Stimulated activated naive B cell treated with anti-CD40 and anti-IgM and Interleukin-4, amounts not matched to agents 10 μg/mL and 1 μg/mL and 100 μg/mL, for 72 hours (primary cell): ENCODE results near the gene PLA2G2F.
A peak's percentile ranks its signal among the peaks of the same experiment; 100 is the strongest.

ENCODE experiments used
- ATAC-seq, 2 donors: fragments of 150-1000 bp; cut with Tn5 transposase; replicated peaks; 2 replicates each; pipeline ENCODE4 v1.10.0; 2021; ENCODE audit warnings: moderate library complexity in 1 of 2
- DNase-seq: peaks from one replicate; pipeline ENCODE4 v3.0.0; 2021
- H3K27ac Mint-ChIP-seq: one replicate; pipeline ENCODE4 v1.8.0; 2022; ENCODE audit warnings: mild to moderate bottlenecking, mixed read lengths
- H3K27me3 Mint-ChIP-seq, 2 donors: one replicate each; pipeline ENCODE4 v1.8.0; 2022; ENCODE audit warnings: mixed read lengths in 2 of 2
- H3K36me3 Mint-ChIP-seq, 2 donors: one replicate each; pipeline ENCODE4 v1.8.0; 2022; ENCODE audit warnings: mixed read lengths in 2 of 2, mild to moderate bottlenecking in 1 of 2
- H3K4me1 Mint-ChIP-seq, 2 donors: one replicate each; pipeline ENCODE4 v1.8.0; 2022; ENCODE audit warnings: mixed read lengths in 2 of 2, mild to moderate bottlenecking in 1 of 2
- H3K4me3 Mint-ChIP-seq, 2 donors: one replicate each; pipeline ENCODE4 v1.8.0; 2022; ENCODE audit warnings: mild to moderate bottlenecking in 2 of 2, mixed read lengths in 2 of 2, moderate library complexity in 1 of 2
- H3K9me3 Mint-ChIP-seq, 2 donors: one replicate each; pipeline ENCODE4 v1.8.0; 2022; ENCODE audit warnings: mixed read lengths in 2 of 2, mild to moderate bottlenecking in 1 of 2

PLA2G2F gene

DNA sequence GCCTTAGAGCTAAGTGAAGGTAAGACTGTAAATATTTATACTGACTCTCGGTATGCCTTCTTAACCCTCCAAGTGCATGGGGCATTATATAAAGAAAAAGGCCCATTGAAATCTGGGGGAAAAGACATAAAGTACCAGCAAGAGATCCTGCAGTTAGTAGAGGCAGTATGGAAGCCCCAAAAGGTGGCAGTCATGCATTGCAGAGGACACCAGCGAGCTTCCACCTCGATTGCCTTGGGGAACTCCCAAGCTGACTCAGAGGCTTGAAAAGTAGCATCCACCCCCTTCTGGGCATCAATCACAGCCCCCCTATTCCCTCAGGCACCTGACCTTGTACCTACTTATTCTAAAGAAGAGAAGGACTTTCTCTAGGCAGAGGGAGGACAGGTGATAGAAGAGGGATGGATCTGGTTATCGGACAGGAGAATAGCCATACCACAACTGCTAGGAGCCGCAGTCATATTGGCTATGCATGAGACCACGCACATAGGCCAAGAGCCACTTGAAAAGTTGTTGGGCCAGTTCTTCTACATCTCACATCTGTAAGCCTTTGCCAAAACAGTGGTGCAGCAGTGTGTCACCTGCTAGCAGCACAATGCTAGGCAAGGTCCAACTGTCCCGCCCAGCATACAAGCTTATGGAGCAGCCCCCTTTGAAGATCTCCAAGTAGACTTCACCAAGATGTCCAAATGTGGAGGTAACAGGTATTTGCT is 19.4 kb downstream of the PLA2G2F start:
- Mint-ChIP-seq H3K27ac (no peak overlapping the region), H3K9me3 (peaks cover 35 to 44% of the 10 kb centered on the region in 2 donors), H3K27me3 (peaks cover 0 to 8% of the 10 kb centered on the region in 2 donors), H3K4me3 (no peak overlapping the region), H3K36me3 (peaks cover 13 to 23% of the 10 kb centered on the region in 2 donors), H3K4me1 (peaks cover 5 to 10% of the 10 kb centered on the region in 2 donors)
- ATAC-seq (no peak), DNase-seq (no peak)

DNA sequence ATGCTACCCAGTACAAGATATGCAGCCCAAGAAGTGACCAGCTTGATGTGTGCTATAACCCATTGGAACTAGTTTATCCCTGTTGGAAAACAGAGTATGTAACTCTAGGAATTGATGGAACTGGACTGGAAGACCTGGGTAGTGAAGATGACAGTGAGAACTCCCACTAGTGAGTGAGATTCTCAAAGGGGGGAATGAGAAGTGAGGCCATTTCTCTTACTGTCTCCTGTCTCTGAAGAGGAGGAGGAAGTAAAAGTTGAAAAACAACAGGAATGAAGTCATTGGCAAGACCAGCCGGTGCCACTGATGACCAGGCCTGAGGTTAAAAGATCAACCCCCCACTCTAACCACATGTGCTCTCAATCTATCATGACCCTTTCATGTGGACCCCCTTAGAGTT is 20.9 kb downstream of the PLA2G2F start:
- Mint-ChIP-seq H3K27me3 (peaks cover 5 to 14% of the 10 kb centered on the region in 2 donors), H3K36me3 (peaks cover 14 to 29% of the 10 kb centered on the region in 2 donors), H3K9me3 (peaks cover 42 to 50% of the 10 kb centered on the region in 2 donors), H3K4me3 (no peak overlapping the region), H3K4me1 (no peaks in the 10 kb centered on the region), H3K27ac (no peak overlapping the region)
- no peak for ATAC-seq
- no peak for DNase-seq

DNA sequence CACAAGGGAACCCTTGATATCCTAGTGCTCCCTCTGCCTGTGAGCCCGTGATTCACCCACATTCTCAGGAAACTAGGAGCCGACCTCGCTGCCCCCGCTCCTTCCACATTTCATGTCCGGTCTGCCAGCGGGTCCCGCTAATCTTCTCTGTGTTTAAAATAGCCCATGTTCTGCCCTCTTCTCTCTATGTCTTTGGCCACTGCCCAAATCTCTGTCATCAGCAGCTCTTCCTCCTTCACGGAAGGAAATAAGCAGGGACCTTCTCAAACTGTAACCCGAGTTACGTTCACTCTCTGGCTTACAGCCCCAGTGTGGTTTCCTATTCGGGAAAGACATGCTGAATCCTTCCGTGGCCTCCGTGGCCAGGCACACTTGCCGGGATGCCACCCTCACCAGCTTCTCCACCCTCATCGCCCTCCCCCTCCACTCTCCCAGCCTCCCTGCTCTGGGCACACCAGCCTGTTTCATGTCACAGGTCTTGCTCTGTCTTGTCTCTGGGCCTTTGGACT is 25.6 kb downstream of the PLA2G2F start:
- H3K27me3 Mint-ChIP-seq: peaks cover 30 to 41% of the 10 kb centered on the region in 2 donors
- DNase-seq: no peak
- no peak overlapping the region for H3K27ac Mint-ChIP-seq
- H3K4me1 Mint-ChIP-seq: no peaks in the 10 kb centered on the region
- H3K4me3 Mint-ChIP-seq: no peak overlapping the region
- no peak for ATAC-seq
- peaks cover 17 to 33% of the 10 kb centered on the region in 2 donors for H3K36me3 Mint-ChIP-seq
- H3K9me3 Mint-ChIP-seq: peaks cover 32 to 42% of the 10 kb centered on the region in 2 donors

DNA sequence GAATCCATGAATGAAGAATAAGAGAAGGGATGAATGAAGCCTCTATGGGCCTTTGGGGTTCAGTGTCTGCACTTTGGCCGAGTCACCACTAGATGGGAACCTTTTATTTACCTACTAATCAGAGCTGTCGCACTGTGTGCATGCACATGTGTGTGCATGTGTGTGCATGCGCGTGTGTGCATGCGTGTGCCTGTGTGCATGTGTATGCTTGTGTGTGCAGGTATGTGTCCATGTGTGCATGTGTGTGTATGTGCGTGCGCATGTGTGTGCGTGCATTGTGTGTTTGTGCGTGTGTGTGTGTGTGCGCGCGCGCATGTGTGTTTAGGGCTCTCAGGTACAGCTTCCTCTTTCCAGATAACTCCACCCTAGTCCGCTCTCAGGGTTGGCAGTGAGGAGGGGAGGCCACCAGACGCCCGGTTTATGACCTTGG is 26.4 kb downstream of the PLA2G2F start:
- Mint-ChIP-seq H3K27ac (no peak overlapping the region), H3K36me3 (peaks cover 17 to 33% of the 10 kb centered on the region in 2 donors), H3K27me3 (peaks cover 30 to 45% of the 10 kb centered on the region in 2 donors), H3K4me3 (no peak overlapping the region), H3K4me1 (no peaks in the 10 kb centered on the region), H3K9me3 (peaks cover 30 to 40% of the 10 kb centered on the region in 2 donors)
- DNase-seq (no peak), ATAC-seq (peak in 1 of 2 donors; percentile 27)

DNA sequence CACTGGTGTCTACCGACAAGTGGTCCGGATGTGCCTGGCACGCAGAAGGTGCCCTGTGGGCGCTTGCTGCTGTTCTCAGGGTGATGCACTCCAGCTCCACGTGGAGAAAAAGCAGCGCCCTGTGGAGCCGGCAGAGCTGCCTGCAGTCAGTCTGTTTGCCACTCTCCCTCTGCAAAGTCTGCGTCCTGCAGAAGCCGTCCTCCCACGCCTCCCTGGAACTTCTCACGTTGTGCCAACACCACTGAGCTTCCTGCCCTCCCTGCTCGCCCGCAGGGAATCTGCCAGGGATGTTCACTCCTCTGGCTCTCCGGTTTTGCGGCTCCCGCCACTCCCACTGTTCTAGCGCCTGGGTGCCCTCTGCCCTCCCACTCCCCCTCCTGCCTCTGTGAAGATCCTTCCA is 26.9 kb downstream of the PLA2G2F start:
- peaks cover 25 to 36% of the 10 kb centered on the region in 2 donors for H3K9me3 Mint-ChIP-seq

DNA sequence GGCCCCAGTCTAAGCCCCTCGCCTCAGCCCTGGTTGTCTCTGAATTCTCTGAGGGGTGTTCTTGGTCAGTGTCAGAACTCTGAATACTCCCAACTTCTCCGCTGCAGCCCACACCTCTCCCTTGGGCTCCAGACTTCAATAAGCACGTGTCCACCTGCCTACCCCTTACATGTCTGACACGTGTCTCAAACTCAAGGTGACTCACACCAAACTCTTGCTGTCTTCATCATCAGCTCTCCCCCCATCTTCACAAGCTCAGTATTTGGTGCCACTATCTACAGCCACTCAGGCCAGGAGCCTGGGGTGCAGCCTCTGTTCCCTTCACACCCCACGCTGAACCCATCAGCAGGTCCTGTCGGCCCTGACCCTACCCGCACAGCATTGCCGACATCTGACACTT is 28.0 kb downstream of the PLA2G2F start:
- Mint-ChIP-seq H3K9me3 (peaks cover 17 to 25% of the 10 kb centered on the region in 2 donors), H3K36me3 (peaks cover 10 to 26% of the 10 kb centered on the region in 2 donors), H3K27ac (no peak overlapping the region), H3K27me3 (peaks cover 30 to 44% of the 10 kb centered on the region in 2 donors), H3K4me1 (peaks cover 6 to 10% of the 10 kb centered on the region in 2 donors), H3K4me3 (no peak overlapping the region)
- no peak for DNase-seq
- no peak for ATAC-seq

More for the DNA sequence above, 26.9 kb downstream of the PLA2G2F start:
- Mint-ChIP-seq H3K4me3 (no peak overlapping the region), H3K27ac (no peak overlapping the region), H3K4me1 (peaks cover under 1 to 3% of the 10 kb centered on the region in 2 donors), H3K36me3 (peaks cover 17 to 33% of the 10 kb centered on the region in 2 donors), H3K27me3 (peaks cover 30 to 45% of the 10 kb centered on the region in 2 donors)
- ATAC-seq (no peak), DNase-seq (no peak)

DNA sequence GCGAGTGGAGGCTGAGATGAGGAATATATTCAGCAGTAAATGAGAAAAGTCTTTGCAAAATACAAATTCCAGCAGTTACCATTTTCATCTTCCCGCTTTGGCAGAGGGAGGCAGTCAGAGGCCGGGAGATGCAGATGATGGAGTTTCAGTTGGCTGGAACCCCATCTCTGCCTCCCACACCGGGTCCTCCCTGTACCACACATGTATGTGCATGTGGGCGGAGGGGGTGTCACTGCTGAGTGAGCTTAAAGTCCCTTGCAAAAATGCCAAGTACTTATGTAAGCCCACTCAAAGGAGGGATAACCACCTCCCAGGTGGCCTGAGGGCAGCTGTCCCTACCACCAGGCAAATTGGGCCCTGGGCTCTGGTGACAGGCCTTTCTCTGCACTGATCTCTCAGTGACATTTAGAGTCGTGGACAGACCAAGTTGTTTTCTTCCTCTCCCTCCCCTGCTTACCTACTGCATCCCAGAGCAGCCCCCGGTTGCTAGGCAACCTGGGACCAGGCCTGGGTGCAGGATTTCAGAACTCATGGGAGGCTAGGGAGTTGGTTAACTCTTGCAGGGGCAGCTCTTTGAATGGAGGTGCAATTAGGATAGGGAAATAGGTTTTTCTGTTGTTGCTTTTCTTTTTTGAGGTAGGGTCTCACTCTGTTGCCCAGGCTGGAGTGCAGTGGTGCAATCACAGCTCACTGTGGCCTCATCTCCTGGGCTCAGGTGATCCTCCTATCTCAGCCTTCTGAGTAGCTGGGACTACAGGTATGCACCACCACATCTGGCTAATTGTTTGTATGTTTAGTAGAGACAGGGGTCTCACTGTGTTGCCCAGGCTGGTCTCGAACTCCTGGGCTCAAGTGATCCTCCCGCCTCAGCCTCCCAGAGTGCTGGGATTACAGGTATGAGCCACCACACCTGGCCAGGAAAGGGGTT is 29.7 kb downstream of the PLA2G2F start:
- H3K4me1 Mint-ChIP-seq: peaks cover 9 to 15% of the 10 kb centered on the region in 2 donors
- H3K9me3 Mint-ChIP-seq: peaks cover 7 to 13% of the 10 kb centered on the region in 2 donors
- H3K27ac Mint-ChIP-seq: no peak overlapping the region
- ATAC-seq: no peak
- H3K4me3 Mint-ChIP-seq: no peak overlapping the region
- peaks cover 7 to 10% of the 10 kb centered on the region in 2 donors for H3K36me3 Mint-ChIP-seq
- H3K27me3 Mint-ChIP-seq: peaks cover 30 to 38% of the 10 kb centered on the region in 2 donors
- no peak for DNase-seq

DNA sequence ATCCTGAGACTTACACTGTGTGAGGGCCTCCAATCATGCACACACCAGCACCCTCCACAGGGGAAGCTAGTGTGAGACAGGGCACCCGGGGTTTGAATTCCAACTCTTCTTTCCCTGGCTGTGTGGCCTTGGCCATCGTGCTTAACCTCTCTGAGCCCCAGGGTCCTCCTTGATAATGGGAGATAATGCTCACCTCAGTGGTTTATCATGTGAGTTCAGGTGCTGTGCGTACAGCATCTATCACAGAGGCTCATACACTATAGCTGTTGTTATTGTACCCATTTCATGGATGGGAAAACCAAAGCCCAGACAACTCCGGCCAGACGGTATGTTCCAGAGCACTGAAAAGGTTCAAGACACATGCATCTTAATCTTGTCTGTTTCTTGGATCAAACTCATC is 30.8 kb downstream of the PLA2G2F start:
- no peak overlapping the region for H3K4me3 Mint-ChIP-seq
- DNase-seq: no peak

DNA sequence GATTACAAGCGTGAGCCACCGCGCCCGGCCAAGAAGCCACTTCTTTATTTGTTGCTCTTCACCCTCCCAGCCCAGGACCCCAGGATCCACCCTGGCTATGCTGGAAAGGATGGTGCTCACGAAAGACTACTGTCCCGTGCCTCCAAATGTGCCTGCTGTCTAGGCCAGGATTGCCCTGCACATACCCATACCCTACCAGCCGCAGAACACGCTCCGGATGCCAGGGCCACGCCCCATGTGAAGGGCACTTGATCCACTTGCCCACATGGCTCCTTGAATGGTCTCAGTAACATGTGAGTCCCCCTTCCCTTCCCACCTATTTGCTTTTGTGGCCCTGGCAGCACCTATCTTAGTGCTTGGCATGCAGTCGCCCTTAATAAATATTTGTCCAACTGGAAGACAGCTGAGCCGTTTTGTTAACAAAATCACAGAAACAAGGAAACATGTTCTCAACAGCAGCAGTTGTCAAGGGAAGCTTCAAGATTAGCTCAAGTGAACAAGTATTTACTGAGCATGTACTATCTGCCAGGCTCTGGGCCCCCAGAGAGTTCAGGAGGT is 33.0 kb downstream of the PLA2G2F start:
- H3K4me3 Mint-ChIP-seq: no peak overlapping the region
- H3K9me3 Mint-ChIP-seq: no peaks in the 10 kb centered on the region
- H3K36me3 Mint-ChIP-seq: no peaks in the 10 kb centered on the region
- peaks cover 11 to 17% of the 10 kb centered on the region in 2 donors for H3K27me3 Mint-ChIP-seq
- H3K27ac Mint-ChIP-seq: no peak overlapping the region
- no peak for DNase-seq
- no peak for ATAC-seq
- peaks cover 16 to 30% of the 10 kb centered on the region in 2 donors for H3K4me1 Mint-ChIP-seq

More for the DNA sequence above, 30.8 kb downstream of the PLA2G2F start:
- H3K27me3 Mint-ChIP-seq: peaks cover 26 to 32% of the 10 kb centered on the region in 2 donors
- H3K36me3 Mint-ChIP-seq: peaks cover 6 to 9% of the 10 kb centered on the region in 2 donors
- no peak for ATAC-seq
- peaks cover 13 to 24% of the 10 kb centered on the region in 2 donors for H3K4me1 Mint-ChIP-seq
- H3K9me3 Mint-ChIP-seq: peaks cover 4 to 9% of the 10 kb centered on the region in 2 donors
- no peak overlapping the region for H3K27ac Mint-ChIP-seq

DNA sequence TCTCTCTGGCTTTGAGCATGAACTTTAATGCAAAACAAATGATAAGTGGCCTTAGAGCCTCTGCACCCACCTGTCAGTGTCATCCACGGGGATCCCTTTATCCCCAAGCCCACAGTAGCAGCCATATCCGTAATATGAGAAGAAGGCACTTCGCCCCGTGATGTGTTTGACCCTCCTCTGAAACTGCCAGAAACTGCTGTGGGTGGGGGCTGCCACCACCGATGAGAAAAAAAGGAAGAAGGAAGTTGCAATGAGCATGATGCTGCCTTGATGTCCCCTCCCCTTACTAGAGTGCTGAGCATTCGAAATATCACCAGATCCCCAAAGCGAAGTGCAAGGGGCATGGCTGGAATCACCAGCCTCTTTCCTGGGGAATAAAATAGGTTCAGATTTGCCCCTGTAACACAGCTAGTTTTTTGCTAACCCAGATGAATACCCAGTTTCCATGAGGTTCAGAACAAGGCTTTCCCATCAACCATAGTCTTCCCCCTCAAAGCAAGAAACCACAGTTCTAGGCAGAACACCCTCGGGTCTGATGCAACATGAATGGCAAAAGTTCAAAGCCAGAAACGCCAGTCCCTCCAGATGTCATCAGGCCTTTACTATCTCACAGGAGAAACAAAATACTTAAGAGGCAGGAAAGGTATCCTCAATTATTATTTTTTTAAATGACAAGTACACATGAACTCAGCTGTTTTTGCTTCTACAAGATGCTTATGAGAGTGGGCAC is 36.0 kb downstream of the PLA2G2F start:
- peak; percentile 27 to 49 for ATAC-seq
- Mint-ChIP-seq H3K36me3 (peaks cover 0 to 8% of the 10 kb centered on the region in 2 donors), H3K9me3 (peaks cover 11 to 12% of the 10 kb centered on the region in 2 donors), H3K4me1 (peaks cover 21 to 30% of the 10 kb centered on the region in 2 donors), H3K27me3 (peaks cover 8 to 13% of the 10 kb centered on the region in 2 donors), H3K4me3 (no peak overlapping the region), H3K27ac (no peak overlapping the region)
- no peak for DNase-seq

DNA sequence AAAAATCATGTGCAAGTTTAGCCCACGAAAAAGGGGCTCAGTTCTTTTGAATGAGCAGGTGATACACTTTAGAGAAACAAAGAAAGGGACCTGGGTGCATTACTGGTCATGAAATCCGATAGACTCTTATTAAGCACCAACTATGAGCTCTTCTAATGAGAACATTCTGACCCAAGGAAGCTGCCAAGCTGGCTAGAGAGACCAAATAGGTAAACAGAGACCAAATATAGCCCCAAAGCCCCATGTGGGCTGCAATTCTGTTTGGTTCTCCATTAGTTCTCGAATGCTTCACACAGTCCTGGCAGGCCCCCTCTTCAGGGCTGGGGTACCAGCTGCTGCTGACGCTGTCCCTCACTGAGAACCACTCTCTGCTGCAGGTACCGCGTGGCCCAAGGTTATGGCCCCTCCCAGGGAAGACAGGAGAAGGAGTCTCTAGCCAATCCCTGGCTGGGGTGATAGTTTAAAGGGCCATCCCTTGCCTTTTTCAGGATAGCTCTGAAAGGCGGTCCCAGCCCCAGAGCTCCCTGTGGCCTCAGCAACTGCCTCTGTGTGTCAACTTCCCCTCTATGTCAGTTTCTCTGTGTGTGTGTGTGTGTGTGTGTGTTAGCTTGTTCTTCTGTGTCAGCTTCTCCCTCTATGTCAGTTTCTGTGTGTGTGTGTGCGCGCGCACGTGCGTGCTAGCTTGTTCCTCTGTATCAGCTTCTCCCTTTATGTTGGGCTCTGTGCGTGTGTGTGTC is 39.7 kb downstream of the PLA2G2F start:
- ATAC-seq (no peak), DNase-seq (no peak)
- peaks cover 11 to 13% of the 10 kb centered on the region in 2 donors for H3K9me3 Mint-ChIP-seq
- H3K4me1 Mint-ChIP-seq: peaks cover 12 to 15% of the 10 kb centered on the region in 2 donors
- no peak overlapping the region for H3K4me3 Mint-ChIP-seq
- no peak overlapping the region for H3K27ac Mint-ChIP-seq
- H3K36me3 Mint-ChIP-seq: peaks cover 3 to 8% of the 10 kb centered on the region in 2 donors
- H3K27me3 Mint-ChIP-seq: peaks cover 14 to 23% of the 10 kb centered on the region in 2 donors

DNA sequence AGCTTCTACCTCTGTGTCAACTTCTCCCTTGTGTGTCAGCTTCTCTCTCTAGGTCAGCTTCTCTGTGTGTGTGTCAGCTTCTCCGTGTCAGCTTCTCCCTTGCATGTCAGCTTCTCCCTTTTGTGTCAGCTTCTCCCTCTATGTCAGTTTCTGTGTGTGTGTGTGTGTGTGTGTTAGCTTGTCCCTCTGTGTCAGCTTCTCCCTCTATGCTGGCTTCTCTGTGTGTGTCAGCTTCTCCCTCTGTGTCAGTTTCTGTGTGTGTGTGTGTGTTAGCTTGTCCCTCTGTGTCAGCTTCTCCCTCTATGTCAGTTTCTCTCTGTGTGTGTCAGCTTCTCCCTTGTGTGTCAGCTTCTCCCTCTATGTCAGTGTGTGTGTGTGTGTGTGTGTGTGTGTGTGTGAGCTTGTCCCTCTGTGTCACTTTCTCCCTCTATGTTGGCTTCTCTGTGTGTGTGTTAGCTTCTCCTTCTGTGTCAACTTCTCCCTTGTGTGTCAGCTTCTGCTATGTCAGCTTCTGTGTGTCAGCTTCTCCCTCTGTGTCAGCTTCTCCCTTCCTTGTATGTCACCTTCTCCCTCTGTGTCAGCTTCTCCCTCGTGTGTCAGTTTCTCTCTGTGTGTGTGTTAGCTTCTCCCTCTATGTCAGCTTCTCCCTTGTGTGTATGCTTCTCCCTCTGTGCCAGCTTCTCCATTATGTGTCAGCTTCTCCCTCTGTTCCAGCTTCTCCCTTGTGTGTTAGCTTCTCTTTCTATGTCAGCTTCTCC is 40.4 kb downstream of the PLA2G2F start:
- H3K36me3 Mint-ChIP-seq: peaks cover 3 to 11% of the 10 kb centered on the region in 2 donors
- H3K4me3 Mint-ChIP-seq: no peak overlapping the region
- no peak for ATAC-seq
- H3K9me3 Mint-ChIP-seq: peaks cover 12 to 13% of the 10 kb centered on the region in 2 donors
- H3K27me3 Mint-ChIP-seq: peaks cover 21 to 29% of the 10 kb centered on the region in 2 donors
- no peak overlapping the region for H3K27ac Mint-ChIP-seq
- H3K4me1 Mint-ChIP-seq: peaks cover 14% of the 10 kb centered on the region in 2 donors
- DNase-seq: no peak
